ENCODE measurements around the gene FAM53B. TPM values are rescaled to one million over a fixed set of nuclear protein-coding genes. Genes with fewer than 3 reads are reported as not detected.
A peak's percentile ranks its signal among the peaks of the same experiment; 100 is the strongest.

FAM53B gene
- total and polyA plus RNA-seq, 8 donors: 5.7 to 46.9 (median 11.4) TPM

DNA sequence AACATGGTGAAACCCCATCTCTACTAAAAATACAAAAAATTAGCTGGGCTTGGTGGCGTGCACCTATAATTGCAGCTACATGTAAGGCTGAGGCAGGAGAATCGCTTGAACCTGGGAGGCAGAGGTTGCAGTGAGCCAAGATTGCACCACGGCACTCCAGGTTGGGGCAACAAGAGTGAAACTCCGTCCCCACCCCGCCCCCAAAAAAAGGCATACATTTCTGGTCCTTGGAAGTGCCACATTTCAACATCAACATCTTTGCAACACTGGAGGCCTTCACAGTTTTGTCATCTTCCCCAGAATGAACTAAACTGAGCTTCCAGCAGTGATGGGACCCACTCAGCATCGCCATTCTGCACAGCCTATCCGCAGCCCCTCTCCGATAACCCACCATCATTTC lies 36.6 kb downstream of the FAM53B start:
- TF ChIP-seq EP300 (IDR thresholded peaks at IDR 0.05): no peak
- intact Hi-C loops (cut with DNase I; ENCODE audit: low total_unique reads): no loop called here
- Histone ChIP-seq H3K27ac (peak overlapping the region in 4 of 5 donors; percentile 2 to 83 (median 62)), H3K9me3 (no peaks in the 10 kb centered on the region), H3K27me3 (no peaks in the 10 kb centered on the region), H3K4me3 (no peak overlapping the region), H3K36me3 (peaks cover 10 to 24% (median 22%) of the 10 kb centered on the region in 4 donors), H3K4me1 (peaks cover 60 to 91% (median 81%) of the 10 kb centered on the region in 4 donors)
- 80 to 94% (median 86%) methylated on average over 8 of the region's 8 CpGs for WGBS, 5 donors
- no peak for DNase-seq

DNA sequence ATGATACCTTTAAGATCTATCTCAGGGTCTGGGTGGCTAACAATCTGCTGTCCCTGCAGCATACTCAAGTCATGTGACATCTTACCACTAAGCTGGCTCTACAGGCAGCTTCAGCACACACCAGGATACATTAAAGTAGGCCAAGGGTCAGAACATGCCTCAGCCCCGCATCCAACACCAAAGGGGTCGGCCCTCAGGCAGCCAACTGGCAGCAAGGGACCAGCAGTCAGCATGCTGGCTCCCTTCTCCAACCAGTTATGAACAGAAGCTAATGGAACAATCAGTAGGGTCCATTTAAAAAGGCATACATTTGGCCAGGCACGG lies 37.1 kb downstream of the FAM53B start:
- Histone ChIP-seq H3K4me3 (no peak overlapping the region), H3K27ac (peak overlapping the region in 3 of 5 donors; percentile 40 to 83 (median 83)), H3K36me3 (peaks cover 10 to 24% (median 22%) of the 10 kb centered on the region in 4 donors), H3K4me1 (peaks cover 65 to 95% (median 84%) of the 10 kb centered on the region in 4 donors), H3K9me3 (no peaks in the 10 kb centered on the region), H3K27me3 (no peaks in the 10 kb centered on the region)
- intact Hi-C loops (cut with DNase I; ENCODE audit: low total_unique reads): no loop called here
- TF ChIP-seq, protein P1, sequence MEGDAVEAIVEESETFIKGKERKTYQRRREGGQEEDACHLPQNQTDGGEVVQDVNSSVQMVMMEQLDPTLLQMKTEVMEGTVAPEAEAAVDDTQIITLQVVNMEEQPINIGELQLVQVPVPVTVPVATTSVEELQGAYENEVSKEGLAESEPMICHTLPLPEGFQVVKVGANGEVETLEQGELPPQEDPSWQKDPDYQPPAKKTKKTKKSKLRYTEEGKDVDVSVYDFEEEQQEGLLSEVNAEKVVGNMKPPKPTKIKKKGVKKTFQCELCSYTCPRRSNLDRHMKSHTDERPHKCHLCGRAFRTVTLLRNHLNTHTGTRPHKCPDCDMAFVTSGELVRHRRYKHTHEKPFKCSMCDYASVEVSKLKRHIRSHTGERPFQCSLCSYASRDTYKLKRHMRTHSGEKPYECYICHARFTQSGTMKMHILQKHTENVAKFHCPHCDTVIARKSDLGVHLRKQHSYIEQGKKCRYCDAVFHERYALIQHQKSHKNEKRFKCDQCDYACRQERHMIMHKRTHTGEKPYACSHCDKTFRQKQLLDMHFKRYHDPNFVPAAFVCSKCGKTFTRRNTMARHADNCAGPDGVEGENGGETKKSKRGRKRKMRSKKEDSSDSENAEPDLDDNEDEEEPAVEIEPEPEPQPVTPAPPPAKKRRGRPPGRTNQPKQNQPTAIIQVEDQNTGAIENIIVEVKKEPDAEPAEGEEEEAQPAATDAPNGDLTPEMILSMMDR (IDR thresholded peaks at IDR 0.05): no peak
- TF ChIP-seq POLR2AphosphoS5 (IDR thresholded peaks at IDR 0.05) (no peak), EP300 (IDR thresholded peaks at IDR 0.05) (no peak), POLR2A (IDR thresholded peaks at IDR 0.05) (no peak)
- WGBS, 5 donors: 46 to 81% (median 50%) methylated on average over 2 to 3 of the region's 3 CpGs
- DNase-seq: no peak

DNA sequence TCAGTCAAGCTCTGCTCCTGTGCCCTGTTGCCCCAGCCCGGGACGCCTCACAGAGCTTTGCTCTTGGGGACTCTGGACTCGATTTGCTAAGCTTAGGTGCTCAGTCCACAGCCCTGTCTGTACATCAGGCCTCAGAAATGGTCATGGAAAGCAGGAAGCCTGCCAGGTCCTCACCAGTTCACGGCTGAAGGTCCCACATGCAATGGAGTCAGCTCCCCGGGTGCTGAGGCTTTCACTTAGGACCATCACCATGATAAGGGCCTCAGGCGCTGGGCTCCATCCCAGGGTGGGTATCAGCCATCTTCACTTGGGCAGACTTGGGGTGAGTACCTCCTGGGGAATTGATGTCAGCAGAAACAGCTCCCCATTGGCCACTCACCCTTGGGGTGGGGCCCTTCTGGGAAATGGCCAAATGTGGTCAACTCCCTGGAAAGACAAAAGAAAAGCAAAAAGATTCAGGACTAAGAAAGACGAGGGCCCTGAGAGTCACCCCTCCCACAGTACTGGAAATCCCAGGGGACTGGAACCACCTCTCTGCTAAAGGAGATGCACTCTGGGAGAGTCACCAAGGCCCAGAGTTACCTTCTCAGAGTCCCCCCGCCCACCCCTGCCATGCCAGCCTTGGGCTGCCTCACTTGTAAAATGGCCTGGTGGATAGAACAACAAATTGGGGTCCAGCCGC lies 37.6 kb downstream of the FAM53B start:
- 70 to 78% (median 77%) methylated on average over 9 of the region's 9 CpGs for WGBS, 5 donors
- Histone ChIP-seq H3K4me3 (no peak overlapping the region), H3K27me3 (no peaks in the 10 kb centered on the region), H3K36me3 (peaks cover 10 to 24% (median 22%) of the 10 kb centered on the region in 4 donors), H3K4me1 (peaks cover 70 to 100% (median 89%) of the 10 kb centered on the region in 4 donors), H3K27ac (peak overlapping the region in 3 of 5 donors; percentile 40 to 83 (median 83)), H3K9me3 (no peaks in the 10 kb centered on the region)
- intact Hi-C loops (cut with DNase I; ENCODE audit: low total_unique reads): no loop called here
- TF ChIP-seq POLR2A (IDR thresholded peaks at IDR 0.05) (no peak), POLR2AphosphoS5 (IDR thresholded peaks at IDR 0.05) (no peak)
- TF ChIP-seq, protein P1 (IDR thresholded peaks at IDR 0.05): no peak
- no peak for DNase-seq

DNA sequence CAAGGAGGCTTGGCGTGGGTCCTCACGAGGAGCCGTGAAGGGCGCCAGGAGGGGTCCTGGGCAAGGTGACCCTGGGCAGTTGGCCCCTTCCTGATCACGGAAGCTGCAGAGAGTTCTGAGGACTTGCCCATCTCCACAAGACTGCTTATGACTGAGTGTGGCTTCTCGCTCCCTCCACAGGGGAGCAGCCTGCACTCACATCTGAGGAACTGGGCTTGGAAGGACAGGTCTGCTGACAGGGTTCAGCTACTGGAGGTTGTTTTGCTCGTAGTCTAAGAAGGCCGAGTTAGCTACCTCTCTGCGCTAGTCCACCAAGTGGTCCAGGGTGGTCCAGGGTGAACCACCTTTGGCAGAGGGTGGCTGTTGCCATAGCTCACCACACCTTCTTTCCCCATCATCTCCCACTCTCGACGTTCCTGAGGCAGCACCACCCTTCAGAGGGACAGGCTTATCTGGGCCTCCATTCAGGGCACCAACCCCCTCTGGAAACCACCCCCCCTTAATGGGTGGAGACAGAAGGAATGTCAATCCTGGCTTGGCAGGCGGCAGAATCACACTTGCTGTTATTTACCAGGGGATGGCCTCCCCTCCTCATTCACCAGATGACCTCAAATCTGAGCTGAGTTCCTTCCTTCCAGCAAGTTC lies 38.2 kb downstream of the FAM53B start:
- Histone ChIP-seq H3K9me3 (no peaks in the 10 kb centered on the region), H3K27me3 (no peaks in the 10 kb centered on the region), H3K27ac (peak overlapping the region in 4 of 5 donors; percentile 14 to 83 (median 62)), H3K4me3 (no peak overlapping the region), H3K36me3 (peaks cover 10 to 24% (median 22%) of the 10 kb centered on the region in 4 donors), H3K4me1 (peaks cover 76 to 100% (median 96%) of the 10 kb centered on the region in 4 donors)
- intact Hi-C loops (cut with DNase I; ENCODE audit: low total_unique reads): no loop called here
- peak in 1 of 2 donors; percentile 48 for DNase-seq
- TF ChIP-seq POLR2AphosphoS5 (IDR thresholded peaks at IDR 0.05): no peak
- no peak for TF ChIP-seq POLR2A (IDR thresholded peaks at IDR 0.05)
- TF ChIP-seq EP300 (IDR thresholded peaks at IDR 0.05): no peak
- whole genome bisulfite sequencing, 5 donors: 69 to 81% (median 76%) methylated on average over 7 to 12 of the region's 12 CpGs

DNA sequence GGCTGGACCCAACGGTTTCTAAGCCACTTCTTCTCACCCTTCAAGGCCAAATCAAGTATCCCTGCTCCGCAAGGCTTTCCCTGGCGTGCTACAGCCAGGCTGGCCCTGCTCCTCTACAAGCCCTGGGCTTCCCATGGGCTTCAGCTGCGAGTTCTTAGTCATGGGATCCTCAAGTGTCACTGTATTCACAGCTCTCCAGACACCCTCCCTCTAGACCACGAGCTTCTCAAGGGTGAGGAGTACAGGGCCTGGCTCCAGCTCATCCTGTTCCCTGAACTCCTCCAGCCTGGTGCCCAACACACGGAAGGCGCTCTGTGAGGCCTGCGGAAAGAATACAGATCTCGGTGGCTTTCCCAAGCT lies 38.8 kb downstream of the FAM53B start:
- peaks cover 79 to 100% (median 98%) of the 10 kb centered on the region in 4 donors for H3K4me1 ChIP-seq
- H3K9me3 ChIP-seq: no peaks in the 10 kb centered on the region
- no peak for DNase-seq
- peak overlapping the region in 4 of 5 donors; percentile 14 to 83 (median 60) for H3K27ac ChIP-seq
- peaks cover 10 to 24% (median 22%) of the 10 kb centered on the region in 4 donors for H3K36me3 ChIP-seq
- intact Hi-C loops (cut with DNase I; ENCODE audit: low total_unique reads): no loop called here
- WGBS, 5 donors: 72 to 87% (median 83%) methylated on average over 9 of the region's 9 CpGs
- TF ChIP-seq, protein P1 (IDR thresholded peaks at IDR 0.05): no peak
- TF ChIP-seq POLR2A (IDR thresholded peaks at IDR 0.05) (no peak), EP300 (IDR thresholded peaks at IDR 0.05) (no peak), POLR2AphosphoS5 (IDR thresholded peaks at IDR 0.05) (no peak)
- no peaks in the 10 kb centered on the region for H3K27me3 ChIP-seq
- no peak overlapping the region for H3K4me3 ChIP-seq
